Measurements from ENCODE around the gene NFIA. TPM values are rescaled to one million over a fixed set of nuclear protein-coding genes. Genes with fewer than 3 reads are reported as not detected.

NFIA gene
- total RNA-seq, 2 experiments from 2014 or later: 0.98 to 1.1 TPM

DNA sequence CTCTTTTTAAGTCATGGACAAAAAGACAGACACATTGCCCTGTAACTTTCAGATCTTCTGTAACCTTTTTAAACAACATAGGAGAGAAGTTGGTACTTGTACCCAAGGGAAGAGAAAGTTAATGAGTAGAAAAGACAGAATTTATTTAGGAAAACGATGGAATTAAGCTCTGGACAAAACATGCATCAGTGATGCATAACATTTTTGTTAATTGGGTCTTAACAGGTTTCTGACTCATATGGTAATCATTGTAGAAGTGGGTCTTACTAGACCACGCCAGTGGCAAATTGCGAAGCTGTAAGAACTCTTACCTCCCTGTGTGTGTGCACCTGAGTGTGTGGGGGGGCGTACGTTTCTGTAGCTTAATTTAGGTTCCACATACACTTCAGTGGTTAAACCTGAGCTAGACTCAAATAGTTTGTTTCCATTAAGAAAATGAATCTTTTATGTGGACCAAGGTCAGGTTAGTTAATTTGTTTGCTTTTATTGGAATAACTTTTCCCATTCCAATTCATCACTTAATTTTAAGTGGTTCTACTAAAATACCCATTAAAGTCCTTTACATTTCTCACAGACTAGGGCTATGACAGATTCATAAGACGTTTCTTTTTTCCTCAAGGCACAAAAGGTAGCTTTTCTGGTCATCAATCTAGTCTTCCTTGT is 48.1 kb downstream of the NFIA start:
- H3K36me3 Mint-ChIP-seq (ENCODE audit: low read depth): no peaks in the 10 kb centered on the region
- CTCF ChIA-PET: interaction anchor here (0.6 kb wide), 2 partner anchors 33 to 36 kb away, joined by 3 read pairs; no protein-coding TSS in a partner anchor
- H3K27ac Mint-ChIP-seq: no peak overlapping the region
- peaks cover 4% of the 10 kb centered on the region for H3K27me3 Mint-ChIP-seq (ENCODE audit: low read depth)
- no peak overlapping the region for H3K4me3 Mint-ChIP-seq
- intact Hi-C loops (cut with micrococcal nuclease): no loop called here
- DNase-seq: no peak
- H3K4me1 Mint-ChIP-seq (ENCODE audit: low read depth): peaks cover 6% of the 10 kb centered on the region
- H3K9me3 Mint-ChIP-seq: no peaks in the 10 kb centered on the region

DNA sequence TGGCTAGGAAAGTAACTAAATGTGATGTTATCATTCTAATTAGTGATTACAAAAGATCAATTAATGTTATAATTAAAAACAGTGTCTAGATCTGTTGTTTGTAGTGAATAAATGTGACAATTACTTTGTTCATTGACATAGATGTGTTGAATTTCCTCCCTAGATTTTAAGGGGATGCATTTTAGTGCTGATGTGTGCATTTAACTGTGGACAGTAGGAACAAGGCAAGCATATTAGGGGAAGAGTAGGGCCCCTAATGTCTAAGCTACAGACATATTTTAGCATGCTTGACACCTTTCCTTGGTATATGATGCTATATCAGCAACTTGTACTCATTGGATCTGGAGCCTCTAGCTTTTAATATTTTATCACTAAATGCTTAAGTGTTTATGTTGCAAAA is 48.9 kb downstream of the NFIA start:
- Mint-ChIP-seq H3K4me1 (ENCODE audit: low read depth) (peaks cover 6% of the 10 kb centered on the region), H3K27me3 (ENCODE audit: low read depth) (peaks cover 4% of the 10 kb centered on the region), H3K9me3 (no peaks in the 10 kb centered on the region), H3K4me3 (no peak overlapping the region), H3K27ac (no peak overlapping the region), H3K36me3 (ENCODE audit: low read depth) (no peaks in the 10 kb centered on the region)
- no peak for DNase-seq
- CTCF ChIA-PET: interaction anchor here (0.6 kb wide), 2 partner anchors 10 to 242 kb away, joined by 3 read pairs; no protein-coding TSS in a partner anchor
- intact Hi-C loops (cut with micrococcal nuclease): no loop called here

DNA sequence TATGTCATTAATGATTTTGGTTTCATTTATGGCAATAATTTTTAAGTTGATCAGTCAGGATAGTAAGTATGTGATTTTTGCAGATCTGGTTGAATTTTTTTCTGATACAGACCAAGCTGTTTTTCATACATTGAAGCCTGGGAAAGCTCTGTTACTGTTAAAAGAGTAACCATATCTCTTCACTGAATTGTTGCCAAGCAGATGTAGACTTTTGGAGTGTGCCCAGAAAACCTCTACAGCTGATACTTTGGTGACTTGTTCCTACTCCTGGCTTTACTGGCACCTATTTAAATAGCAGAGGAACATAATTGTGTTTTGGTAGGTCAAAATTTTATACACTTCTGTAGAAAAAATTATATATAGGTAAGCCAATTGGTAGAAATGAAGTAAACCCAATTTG is 49.4 kb downstream of the NFIA start:
- DNase-seq: no peak
- CTCF ChIA-PET: interaction anchor here (0.6 to 0.9 kb wide), 3 partner anchors 10 to 951 kb away, joined by 3 to 4 read pairs (median 3); no protein-coding TSS in a partner anchor
- Mint-ChIP-seq H3K36me3 (ENCODE audit: low read depth) (no peaks in the 10 kb centered on the region), H3K27ac (no peak overlapping the region), H3K27me3 (ENCODE audit: low read depth) (peaks cover 4% of the 10 kb centered on the region), H3K4me3 (no peak overlapping the region), H3K9me3 (no peaks in the 10 kb centered on the region), H3K4me1 (ENCODE audit: low read depth) (peaks cover 6% of the 10 kb centered on the region)
- intact Hi-C loops (cut with micrococcal nuclease): no loop called here

DNA sequence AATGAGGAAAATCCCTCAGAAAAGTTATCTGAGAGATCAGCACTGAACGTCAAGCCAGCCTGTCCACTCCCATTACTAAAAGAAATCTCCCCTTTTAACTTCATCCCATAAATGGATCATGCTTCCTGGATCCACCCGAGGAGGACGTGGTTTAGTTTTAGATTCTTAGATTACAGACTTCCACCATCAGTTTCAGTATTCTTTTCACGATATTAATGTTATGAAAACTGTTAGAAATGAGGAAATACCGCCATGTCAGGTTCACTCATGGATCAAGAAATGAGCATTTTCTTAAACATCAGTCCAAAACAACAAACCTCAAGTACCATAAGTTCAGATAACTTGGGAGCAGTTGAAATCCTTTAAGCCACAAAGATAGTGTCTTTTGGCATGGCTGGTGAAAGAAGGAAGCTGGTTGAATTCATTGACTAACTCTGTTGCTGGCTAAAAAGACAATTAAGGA is 49.8 kb downstream of the NFIA start:
- intact Hi-C loops (cut with micrococcal nuclease): no loop called here
- H3K4me3 Mint-ChIP-seq: no peak overlapping the region
- CTCF ChIA-PET: interaction anchor here (0.6 to 0.9 kb wide), 3 partner anchors 11 to 951 kb away, joined by 3 to 4 read pairs (median 3); no protein-coding TSS in a partner anchor
- no peaks in the 10 kb centered on the region for H3K36me3 Mint-ChIP-seq (ENCODE audit: low read depth)
- H3K4me1 Mint-ChIP-seq (ENCODE audit: low read depth): peaks cover 6% of the 10 kb centered on the region
- no peak overlapping the region for H3K27ac Mint-ChIP-seq
- H3K27me3 Mint-ChIP-seq (ENCODE audit: low read depth): peaks cover 4% of the 10 kb centered on the region
- no peaks in the 10 kb centered on the region for H3K9me3 Mint-ChIP-seq
- DNase-seq: no peak

DNA sequence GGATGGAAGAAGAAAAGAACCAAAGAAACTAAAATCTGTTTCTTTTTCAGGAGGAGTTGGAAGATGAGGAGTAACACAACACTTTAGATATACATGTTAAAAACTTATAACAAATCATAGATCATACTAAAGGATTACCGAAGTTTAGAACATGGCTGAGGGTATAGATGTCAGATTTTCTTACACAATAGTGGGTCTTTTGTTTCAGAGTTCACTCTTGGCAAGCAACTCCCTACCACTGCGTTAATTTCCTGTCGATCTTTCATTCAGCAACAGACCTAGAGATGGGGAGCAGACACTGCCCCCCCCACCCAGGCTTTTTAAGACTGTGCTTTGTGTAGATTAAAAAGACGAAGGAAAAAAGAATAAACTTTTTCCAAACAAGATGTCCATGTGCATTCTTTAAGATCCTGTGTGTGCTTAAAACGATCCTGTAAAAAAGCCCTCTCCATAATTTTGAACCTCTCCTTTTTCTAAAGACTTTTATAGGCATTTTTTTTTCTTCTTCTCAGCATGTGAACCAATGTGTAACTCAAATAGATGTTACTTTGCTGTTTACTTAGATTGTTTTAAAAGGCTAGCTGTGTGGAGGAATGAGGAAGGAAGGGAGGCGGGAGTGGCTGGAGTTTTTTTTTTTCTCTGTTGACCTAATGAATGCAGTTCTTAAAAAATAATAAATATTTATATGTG is 50.4 kb downstream of the NFIA start:
- CTCF ChIA-PET: no interaction called here
- peaks cover 6% of the 10 kb centered on the region for H3K4me1 Mint-ChIP-seq (ENCODE audit: low read depth)
- no peak overlapping the region for H3K4me3 Mint-ChIP-seq
- H3K27me3 Mint-ChIP-seq (ENCODE audit: low read depth): peaks cover 4% of the 10 kb centered on the region
- H3K9me3 Mint-ChIP-seq: no peaks in the 10 kb centered on the region
- H3K36me3 Mint-ChIP-seq (ENCODE audit: low read depth): no peaks in the 10 kb centered on the region
- no peak overlapping the region for H3K27ac Mint-ChIP-seq
- intact Hi-C loops (cut with micrococcal nuclease): no loop called here
- DNase-seq: no peak

DNA sequence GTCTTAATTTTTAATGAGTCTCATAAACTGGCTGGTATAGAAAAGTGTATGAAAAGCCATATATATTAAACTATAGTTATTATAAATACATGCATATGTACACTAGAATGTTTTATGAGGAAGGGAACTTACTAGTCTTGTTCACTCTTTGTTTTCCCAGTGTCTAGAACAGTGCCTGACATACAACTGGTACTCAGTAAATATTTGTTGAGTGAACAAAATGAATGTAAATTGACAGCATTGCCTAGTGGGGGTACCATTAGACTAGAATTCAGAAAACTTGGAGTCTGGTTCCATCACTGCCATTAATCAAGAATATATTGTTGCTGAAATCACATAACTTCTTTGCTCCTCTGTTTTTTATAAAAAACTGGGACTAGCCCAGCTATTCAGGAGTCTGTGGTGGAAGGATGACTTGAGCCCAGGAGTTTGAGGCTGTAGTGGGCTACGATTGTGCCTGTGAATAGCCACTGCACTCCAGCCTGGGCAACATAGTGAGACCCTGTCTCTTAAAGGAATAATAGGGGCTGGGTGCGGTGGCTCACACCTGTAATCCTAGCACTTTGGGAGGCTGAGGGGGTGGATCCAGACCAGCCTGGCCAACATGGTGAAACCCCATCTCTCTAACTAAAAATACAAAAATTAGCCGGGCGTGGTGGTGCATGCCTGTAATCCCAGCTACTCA is 51.1 kb downstream of the NFIA start:
- CTCF ChIA-PET: no interaction called here
- no peak for DNase-seq
- Mint-ChIP-seq H3K27ac (no peak overlapping the region), H3K27me3 (ENCODE audit: low read depth) (peaks cover 4% of the 10 kb centered on the region), H3K9me3 (no peaks in the 10 kb centered on the region), H3K4me3 (no peak overlapping the region), H3K4me1 (ENCODE audit: low read depth) (peaks cover 6% of the 10 kb centered on the region), H3K36me3 (ENCODE audit: low read depth) (no peaks in the 10 kb centered on the region)
- intact Hi-C loops (cut with micrococcal nuclease): no loop called here

DNA sequence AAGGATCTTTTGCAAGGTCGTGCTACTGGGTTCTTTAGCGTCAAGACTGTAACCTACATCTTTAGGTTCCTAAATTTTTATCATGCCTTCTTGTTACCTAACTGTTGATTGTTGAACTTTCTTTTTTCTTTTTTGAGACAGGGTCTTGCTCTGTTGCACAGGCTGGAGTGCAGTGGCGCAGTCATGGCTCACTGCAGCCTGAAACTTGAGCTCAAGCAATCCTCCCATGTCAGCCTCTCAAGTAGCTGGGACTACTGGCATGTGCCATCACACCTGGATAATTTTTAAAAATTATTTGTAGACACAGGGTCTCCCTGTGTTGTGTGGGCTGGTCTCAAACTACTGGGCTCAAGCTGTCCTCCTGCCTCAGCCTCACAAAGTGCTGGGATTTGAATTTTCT is 52.9 kb downstream of the NFIA start:
- H3K27me3 Mint-ChIP-seq (ENCODE audit: low read depth): peaks cover 6% of the 10 kb centered on the region
- no peaks in the 10 kb centered on the region for H3K36me3 Mint-ChIP-seq (ENCODE audit: low read depth)
- peaks cover 6% of the 10 kb centered on the region for H3K4me1 Mint-ChIP-seq (ENCODE audit: low read depth)
- H3K9me3 Mint-ChIP-seq: no peaks in the 10 kb centered on the region
- CTCF ChIA-PET: interaction anchor here (0.6 kb wide), 1 partner anchor 8 kb away, joined by 3 read pairs; no protein-coding TSS in a partner anchor
- no peak for DNase-seq
- no peak overlapping the region for H3K27ac Mint-ChIP-seq
- no peak overlapping the region for H3K4me3 Mint-ChIP-seq
- intact Hi-C loops (cut with micrococcal nuclease): no loop called here

DNA sequence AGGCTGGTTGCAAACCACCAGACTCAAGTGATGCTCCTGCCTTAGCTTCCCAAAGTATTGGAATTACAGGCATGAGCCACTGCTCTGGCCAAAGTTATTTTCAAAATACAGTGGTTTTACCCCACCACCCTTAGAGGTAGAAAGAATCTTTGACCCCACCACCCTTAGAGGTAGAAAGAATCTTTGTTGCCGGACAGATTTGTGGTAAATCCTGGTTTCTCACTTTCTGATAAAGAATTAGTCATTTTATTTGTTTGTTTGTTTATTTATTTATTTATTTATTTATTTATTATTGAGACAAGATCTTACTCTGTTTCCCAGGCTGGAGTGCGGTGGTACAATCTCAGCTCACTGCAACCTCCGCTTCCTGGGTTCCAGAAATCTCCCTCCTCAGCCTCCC is 55.9 kb downstream of the NFIA start:
- H3K36me3 Mint-ChIP-seq (ENCODE audit: low read depth): no peaks in the 10 kb centered on the region
- CTCF ChIA-PET: no interaction called here
- no peaks in the 10 kb centered on the region for H3K4me1 Mint-ChIP-seq (ENCODE audit: low read depth)
- intact Hi-C loops (cut with micrococcal nuclease): no loop called here
- peaks cover 2% of the 10 kb centered on the region for H3K27me3 Mint-ChIP-seq (ENCODE audit: low read depth)
- H3K27ac Mint-ChIP-seq: no peak overlapping the region
- DNase-seq: no peak
- H3K9me3 Mint-ChIP-seq: no peaks in the 10 kb centered on the region
- H3K4me3 Mint-ChIP-seq: no peak overlapping the region

DNA sequence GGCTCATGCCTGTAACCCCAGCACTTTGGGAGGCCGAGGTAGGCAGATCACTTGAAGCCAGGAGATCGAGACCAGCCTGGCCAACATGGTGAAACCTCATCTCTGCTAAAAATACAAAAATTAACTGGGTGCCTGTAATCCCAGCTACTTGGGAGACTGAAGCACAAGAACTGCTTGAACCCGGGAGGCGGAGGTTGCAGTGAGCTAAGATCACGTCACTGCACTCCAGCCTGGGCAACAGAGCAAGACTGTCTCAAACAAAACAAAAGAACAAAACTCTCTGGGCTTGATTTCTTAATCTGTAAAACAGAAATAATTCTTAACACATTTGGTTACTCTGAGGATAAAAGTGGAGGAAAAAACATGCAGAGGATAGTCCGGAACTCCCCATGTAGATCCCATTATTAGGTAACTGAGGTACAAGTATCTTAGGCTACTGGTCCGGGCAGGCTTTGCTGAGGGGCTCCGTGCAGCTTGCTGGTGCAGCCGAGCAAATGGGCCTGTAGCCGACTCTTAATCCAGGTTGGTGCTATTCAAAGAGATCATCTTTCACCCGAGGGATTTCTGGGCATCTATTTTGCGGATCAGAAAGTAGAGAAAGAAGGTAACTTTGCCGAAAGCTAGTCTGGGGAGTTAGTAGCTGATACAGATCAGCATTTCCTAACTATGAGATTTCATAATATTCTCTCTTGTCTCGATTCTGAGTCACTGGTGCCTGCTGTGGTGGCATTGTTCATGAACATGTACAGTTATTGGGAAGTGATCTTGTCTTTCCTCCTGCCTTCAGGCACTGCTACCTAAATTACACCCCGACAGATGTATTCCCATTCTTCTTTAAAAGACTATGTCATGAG is 56.8 kb downstream of the NFIA start:
- Mint-ChIP-seq H3K27me3 (ENCODE audit: low read depth) (peaks cover 2% of the 10 kb centered on the region), H3K4me1 (ENCODE audit: low read depth) (no peaks in the 10 kb centered on the region), H3K4me3 (no peak overlapping the region), H3K36me3 (ENCODE audit: low read depth) (no peaks in the 10 kb centered on the region), H3K9me3 (no peaks in the 10 kb centered on the region), H3K27ac (no peak overlapping the region)
- CTCF ChIA-PET: interaction anchor here (0.6 kb wide), 1 partner anchor 9 kb away, joined by 3 read pairs; no protein-coding TSS in a partner anchor
- intact Hi-C loops (cut with micrococcal nuclease): no loop called here
- no peak for DNase-seq

DNA sequence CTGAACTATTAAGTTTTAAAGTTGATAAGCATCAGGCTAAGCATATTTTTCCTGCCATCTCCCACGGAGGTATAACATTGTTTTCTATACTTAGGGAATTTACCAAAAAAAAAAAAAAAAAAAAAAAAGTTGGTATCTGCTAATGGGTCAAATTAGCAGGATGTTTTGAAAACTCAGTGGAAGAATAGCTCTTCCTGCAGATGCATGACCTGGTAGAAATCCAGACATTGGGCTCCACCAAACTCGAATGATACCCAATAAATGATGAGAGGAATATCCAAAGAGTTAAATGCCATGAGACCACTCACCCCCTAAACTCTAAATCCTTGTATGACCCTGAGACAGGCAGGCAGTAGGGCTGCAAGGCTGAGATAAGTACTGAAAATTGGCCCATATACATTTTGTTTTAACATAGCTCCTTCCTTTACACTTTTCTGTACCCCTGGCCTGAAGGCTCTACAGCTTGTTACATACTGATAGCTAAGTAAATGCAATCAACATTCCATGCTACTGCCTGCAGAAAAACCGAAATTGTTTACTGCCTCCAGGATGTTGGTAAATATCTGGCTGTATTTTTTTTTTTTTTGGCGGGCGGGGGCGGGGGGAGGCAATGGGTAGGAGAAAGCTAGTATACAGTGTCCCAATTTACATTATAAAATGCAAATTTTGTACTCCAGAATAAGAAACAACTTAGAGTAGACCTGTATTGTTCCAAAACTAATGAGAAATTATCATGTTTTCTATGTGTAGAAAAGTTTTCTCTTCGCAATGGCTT is 57.6 kb downstream of the NFIA start:
- Mint-ChIP-seq H3K4me1 (ENCODE audit: low read depth) (no peaks in the 10 kb centered on the region), H3K4me3 (no peak overlapping the region), H3K36me3 (ENCODE audit: low read depth) (no peaks in the 10 kb centered on the region), H3K9me3 (no peaks in the 10 kb centered on the region), H3K27me3 (ENCODE audit: low read depth) (peaks cover 2% of the 10 kb centered on the region), H3K27ac (no peak overlapping the region)
- DNase-seq: no peak
- intact Hi-C loops (cut with micrococcal nuclease): no loop called here
- CTCF ChIA-PET: interaction anchor here (0.6 kb wide), 1 partner anchor 8 kb away, joined by 3 read pairs; no protein-coding TSS in a partner anchor

DNA sequence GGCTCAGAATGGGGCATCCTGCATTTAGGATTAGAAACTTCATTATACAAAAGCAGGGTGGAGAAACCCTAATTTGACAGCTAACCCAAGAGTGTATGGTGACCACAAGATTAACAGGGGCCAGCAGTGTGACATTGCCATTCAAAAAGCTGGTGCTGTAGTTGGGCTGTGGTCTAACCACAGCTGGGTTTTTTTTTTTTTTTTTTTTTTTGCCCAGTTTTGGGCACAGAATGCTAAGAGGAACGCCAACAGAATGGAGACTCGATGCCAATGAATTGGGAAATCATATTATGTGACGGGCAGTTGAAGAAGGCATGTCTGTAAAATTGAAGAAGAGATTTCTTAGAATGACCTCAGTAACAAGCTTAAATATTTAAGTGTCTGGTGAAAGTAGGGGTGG is 58.4 kb downstream of the NFIA start:
- Mint-ChIP-seq H3K27me3 (ENCODE audit: low read depth) (peaks cover 3% of the 10 kb centered on the region), H3K4me1 (ENCODE audit: low read depth) (no peaks in the 10 kb centered on the region), H3K36me3 (ENCODE audit: low read depth) (no peaks in the 10 kb centered on the region), H3K27ac (no peak overlapping the region), H3K9me3 (no peaks in the 10 kb centered on the region), H3K4me3 (no peak overlapping the region)
- CTCF ChIA-PET: interaction anchor here (0.5 to 0.8 kb wide), 2 partner anchors 44 to 98 kb away, joined by 3 to 4 read pairs; no protein-coding TSS in a partner anchor
- intact Hi-C loops (cut with micrococcal nuclease): no loop called here
- DNase-seq: no peak
